Measurements from ENCODE around the gene ABHD10. TPM values are rescaled to one million over a fixed set of nuclear protein-coding genes. Genes with fewer than 3 reads are reported as not detected.

Gene ABHD10
- total RNA-seq, 1 donor from 2014 or later = 40.2 TPM

GRCh38 chr3:111970376-111970775 is 8.4 kb upstream of the ABHD10 start:
- Mint-ChIP-seq H3K36me3 (peaks cover 3% of the 10 kb centered on the region), H3K27me3 (no peaks in the 10 kb centered on the region), H3K4me1 (ENCODE audit: unreplicated experiment) (peaks cover 10% of the 10 kb centered on the region)

GRCh38 chr3:111971533-111972130 is 7.2 kb upstream of the ABHD10 start:
- TF ChIP-seq, protein P1, sequence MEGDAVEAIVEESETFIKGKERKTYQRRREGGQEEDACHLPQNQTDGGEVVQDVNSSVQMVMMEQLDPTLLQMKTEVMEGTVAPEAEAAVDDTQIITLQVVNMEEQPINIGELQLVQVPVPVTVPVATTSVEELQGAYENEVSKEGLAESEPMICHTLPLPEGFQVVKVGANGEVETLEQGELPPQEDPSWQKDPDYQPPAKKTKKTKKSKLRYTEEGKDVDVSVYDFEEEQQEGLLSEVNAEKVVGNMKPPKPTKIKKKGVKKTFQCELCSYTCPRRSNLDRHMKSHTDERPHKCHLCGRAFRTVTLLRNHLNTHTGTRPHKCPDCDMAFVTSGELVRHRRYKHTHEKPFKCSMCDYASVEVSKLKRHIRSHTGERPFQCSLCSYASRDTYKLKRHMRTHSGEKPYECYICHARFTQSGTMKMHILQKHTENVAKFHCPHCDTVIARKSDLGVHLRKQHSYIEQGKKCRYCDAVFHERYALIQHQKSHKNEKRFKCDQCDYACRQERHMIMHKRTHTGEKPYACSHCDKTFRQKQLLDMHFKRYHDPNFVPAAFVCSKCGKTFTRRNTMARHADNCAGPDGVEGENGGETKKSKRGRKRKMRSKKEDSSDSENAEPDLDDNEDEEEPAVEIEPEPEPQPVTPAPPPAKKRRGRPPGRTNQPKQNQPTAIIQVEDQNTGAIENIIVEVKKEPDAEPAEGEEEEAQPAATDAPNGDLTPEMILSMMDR (conservative IDR thresholded peaks at IDR 0.05) = no peak
- H3K27me3 Mint-ChIP-seq = no peaks in the 10 kb centered on the region
- no peak overlapping the region for H3K4me3 Mint-ChIP-seq
- peaks cover 10% of the 10 kb centered on the region for H3K4me1 Mint-ChIP-seq (ENCODE audit: unreplicated experiment)
- no peaks in the 10 kb centered on the region for H3K9me3 Mint-ChIP-seq
- H3K27ac Mint-ChIP-seq = no peak overlapping the region
- peaks cover 3% of the 10 kb centered on the region for H3K36me3 Mint-ChIP-seq
- no peak for DNase-seq (ENCODE audit: extremely low spot score, unreplicated experiment)

More at GRCh38 chr3:111970376-111970775, 8.4 kb upstream of the ABHD10 start:
- no peaks in the 10 kb centered on the region for H3K9me3 Mint-ChIP-seq
- H3K4me3 Mint-ChIP-seq = no peak overlapping the region
- H3K27ac Mint-ChIP-seq = no peak overlapping the region
- TF ChIP-seq, protein P1 (conservative IDR thresholded peaks at IDR 0.05) = no peak
- no peak for DNase-seq (ENCODE audit: extremely low spot score, unreplicated experiment)

DNA sequence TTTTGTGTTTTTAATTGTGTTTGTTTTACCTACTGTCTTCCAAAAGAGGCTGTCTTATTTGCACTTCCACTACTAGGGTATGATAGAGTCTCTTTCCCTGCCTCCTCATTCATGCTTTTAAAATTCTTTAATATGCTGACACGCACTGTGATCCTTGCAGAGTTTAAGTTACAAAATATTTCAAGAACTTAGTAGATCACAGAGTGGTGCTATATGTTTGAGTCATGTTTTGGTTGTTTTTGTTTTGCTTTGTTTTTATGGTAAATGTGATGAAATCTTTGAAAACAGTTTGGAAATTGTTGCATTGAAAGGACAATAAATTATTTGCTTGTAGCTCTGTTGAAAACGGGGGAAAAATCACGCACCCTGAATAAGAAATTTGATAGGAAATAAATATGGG is 5.9 kb upstream of the ABHD10 start:
- H3K9me3 Mint-ChIP-seq = no peaks in the 10 kb centered on the region
- TF ChIP-seq, protein P1 (conservative IDR thresholded peaks at IDR 0.05) = no peak
- H3K27me3 Mint-ChIP-seq = no peaks in the 10 kb centered on the region
- H3K4me1 Mint-ChIP-seq (ENCODE audit: unreplicated experiment) = peaks cover under 1% of the 10 kb centered on the region
- no peak overlapping the region for H3K27ac Mint-ChIP-seq
- H3K36me3 Mint-ChIP-seq = peaks cover 3% of the 10 kb centered on the region
- DNase-seq (ENCODE audit: extremely low spot score, unreplicated experiment) = no peak
- no peak overlapping the region for H3K4me3 Mint-ChIP-seq

- no peak for DNase-seq (ENCODE audit: extremely low spot score, unreplicated experiment)
- TF ChIP-seq, protein P1 (conservative IDR thresholded peaks at IDR 0.05) = no peak
- no peak overlapping the region for H3K4me3 Mint-ChIP-seq
- H3K27ac Mint-ChIP-seq = no peak overlapping the region
- H3K9me3 Mint-ChIP-seq = no peaks in the 10 kb centered on the region
- peaks cover 3% of the 10 kb centered on the region for H3K36me3 Mint-ChIP-seq
- peaks cover 1% of the 10 kb centered on the region for H3K4me1 Mint-ChIP-seq (ENCODE audit: unreplicated experiment)
- H3K27me3 Mint-ChIP-seq = no peaks in the 10 kb centered on the region
Measured at GRCh38 chr3:111975131-111975530, 3.7 kb upstream of the ABHD10 start.

DNA sequence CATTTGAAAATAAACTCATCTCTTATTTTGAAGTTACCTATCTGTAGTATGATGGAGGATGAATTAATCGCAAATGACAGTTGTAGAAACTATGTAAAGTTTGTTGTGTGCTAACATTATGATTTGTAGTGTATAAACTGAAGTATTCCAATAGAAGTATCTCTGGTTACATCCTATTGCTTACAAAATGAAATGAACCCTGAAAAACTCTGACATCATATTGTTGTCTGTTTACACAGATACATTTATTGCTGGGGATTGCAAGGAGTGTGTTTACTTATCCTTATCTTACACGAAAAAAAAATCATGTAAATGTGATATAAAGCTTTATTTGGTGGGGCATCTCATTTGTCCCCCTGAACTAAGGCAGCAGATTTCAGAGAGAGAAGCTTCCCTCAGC is 2.6 kb upstream of the ABHD10 start:
- peaks cover 3% of the 10 kb centered on the region for H3K36me3 Mint-ChIP-seq
- H3K4me3 Mint-ChIP-seq = no peak overlapping the region
- H3K4me1 Mint-ChIP-seq (ENCODE audit: unreplicated experiment) = peaks cover 10% of the 10 kb centered on the region
- no peaks in the 10 kb centered on the region for H3K9me3 Mint-ChIP-seq
- TF ChIP-seq, protein P1 (conservative IDR thresholded peaks at IDR 0.05) = no peak
- H3K27me3 Mint-ChIP-seq = no peaks in the 10 kb centered on the region
- no peak for DNase-seq (ENCODE audit: extremely low spot score, unreplicated experiment)
- no peak overlapping the region for H3K27ac Mint-ChIP-seq

All from type B pancreatic cell (in vitro differentiated cells).